ENCODE results near the gene PCCA.
"Not testable (repeated sequence)": the region's sequence is repeated elsewhere in the genome, so short reads cannot be mapped to it uniquely, and the experiment has no call there.

PCCA gene

GRCh38 chr13:100141461-100141961, 52.6 kb downstream of the PCCA start:
- DNase-seq: not testable (repeated sequence)

GRCh38 chr13:100146534-100146933, 57.6 kb downstream of the PCCA start:
- no peak for DNase-seq

GRCh38 chr13:100147825-100148224, 58.9 kb downstream of the PCCA start:
- DNase-seq: no peak

- no peak for DNase-seq
Measured at GRCh38 chr13:100148422-100148821, 59.5 kb downstream of the PCCA start.

DNA sequence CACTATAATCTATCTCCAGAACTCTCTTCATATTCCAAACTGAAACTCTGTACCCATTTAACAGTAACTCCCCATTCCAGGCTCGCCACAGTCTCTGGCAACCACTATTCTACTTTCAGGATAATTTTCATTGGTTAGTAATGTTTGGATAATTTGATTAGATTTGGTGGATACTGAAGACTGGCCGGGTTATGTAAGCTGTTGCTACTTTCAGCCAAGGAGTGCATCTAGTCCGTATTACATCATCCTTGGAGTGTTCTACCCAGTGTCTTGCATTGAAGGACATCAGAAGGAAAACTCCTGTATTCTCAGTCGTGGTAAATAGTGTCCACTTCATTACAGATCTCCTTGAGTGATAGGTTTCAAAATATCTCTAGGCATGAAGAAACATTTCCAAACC, 60.5 kb downstream of the PCCA start:
- DNase-seq: no peak

- DNase-seq: not testable (repeated sequence)
Measured at GRCh38 chr13:100150711-100151110, 61.8 kb downstream of the PCCA start.

DNA sequence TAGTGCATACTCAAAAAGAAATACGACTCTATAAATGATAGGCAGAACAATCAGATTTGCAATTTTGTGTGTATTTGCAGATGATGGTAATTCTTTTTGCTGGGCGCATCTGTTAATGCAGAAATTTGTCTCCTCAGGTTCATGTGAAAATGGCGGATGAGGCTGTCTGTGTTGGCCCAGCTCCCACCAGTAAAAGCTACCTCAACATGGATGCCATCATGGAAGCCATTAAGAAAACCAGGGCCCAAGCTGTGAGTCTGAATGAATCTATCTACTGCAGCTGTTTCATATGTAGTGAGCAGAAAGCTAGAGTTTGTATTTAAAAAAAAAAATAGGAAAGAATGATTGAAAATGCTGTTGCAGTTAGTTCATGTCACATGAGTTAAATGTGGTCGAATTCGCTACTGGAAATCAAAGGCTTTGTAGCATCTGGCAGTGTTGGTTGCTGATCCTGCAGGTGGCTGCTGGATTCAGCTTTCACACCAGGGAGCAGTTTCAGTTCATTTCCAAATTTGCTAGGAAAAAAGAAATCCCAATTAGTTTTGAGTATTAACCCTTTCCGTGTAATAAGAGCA, 66.0 kb downstream of the PCCA start:
- DNase-seq: no peak

DNA sequence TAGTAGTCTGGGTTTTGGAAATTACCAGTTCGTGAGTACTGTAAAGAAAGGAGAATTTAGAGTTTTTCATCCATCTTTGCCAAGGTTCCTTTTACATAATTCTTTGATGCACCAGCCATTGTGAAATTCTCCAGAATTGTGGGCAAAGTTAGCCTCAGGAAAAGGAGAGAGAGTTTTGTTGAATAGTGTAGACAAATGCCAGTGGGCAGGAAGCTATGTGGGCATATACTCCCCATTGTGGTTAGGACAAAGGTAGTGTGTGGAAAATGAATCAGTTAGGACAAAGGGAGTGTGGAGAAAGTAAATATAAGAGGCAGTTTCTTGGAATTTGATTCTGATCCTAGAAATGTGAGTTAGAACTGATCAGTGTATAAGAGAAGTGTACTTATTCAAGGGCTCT, 67.9 kb downstream of the PCCA start:
- DNase-seq: no peak

- DNase-seq: no peak
Measured at GRCh38 chr13:100158569-100158968, 69.7 kb downstream of the PCCA start.

DNA sequence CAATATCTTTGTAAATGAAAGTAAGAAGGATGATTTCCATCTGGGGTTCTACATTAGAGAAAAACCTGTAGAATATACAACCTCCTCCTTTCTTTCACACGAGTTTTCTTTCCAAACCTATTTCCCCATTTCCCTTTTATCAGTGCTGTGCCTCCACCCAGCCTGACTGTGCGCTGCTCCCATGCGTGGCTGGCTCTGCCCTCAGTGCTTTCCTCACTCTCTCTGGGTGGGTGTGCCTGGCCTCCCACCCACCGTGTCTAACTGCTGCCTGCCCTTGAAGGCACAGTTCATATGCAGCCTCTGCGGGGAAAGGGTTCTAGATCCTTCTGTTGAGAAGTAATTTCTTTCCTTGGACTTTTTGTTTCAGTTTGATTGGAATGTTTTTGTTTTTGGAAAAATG, 70.7 kb downstream of the PCCA start:
- no peak for DNase-seq

DNA sequence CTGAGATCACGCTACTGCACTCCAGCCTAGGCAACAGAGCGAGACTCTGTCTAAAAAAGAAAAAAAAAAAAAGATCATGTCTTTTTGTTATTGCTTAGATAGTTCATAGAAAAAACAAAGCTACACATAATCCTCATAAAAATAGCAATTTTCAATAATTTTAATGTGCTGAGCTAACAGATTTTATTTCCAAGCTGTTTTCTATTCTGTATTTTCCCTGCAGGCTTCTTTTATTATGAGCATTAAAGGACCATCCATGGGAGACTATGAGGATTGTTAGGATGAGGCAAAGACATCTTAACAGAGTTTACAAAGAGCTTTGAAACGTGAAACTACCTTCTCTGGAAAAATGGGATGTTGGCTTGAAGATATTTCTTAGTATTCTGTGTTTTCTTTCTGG, 71.6 kb downstream of the PCCA start:
- DNase-seq: no peak

DNA sequence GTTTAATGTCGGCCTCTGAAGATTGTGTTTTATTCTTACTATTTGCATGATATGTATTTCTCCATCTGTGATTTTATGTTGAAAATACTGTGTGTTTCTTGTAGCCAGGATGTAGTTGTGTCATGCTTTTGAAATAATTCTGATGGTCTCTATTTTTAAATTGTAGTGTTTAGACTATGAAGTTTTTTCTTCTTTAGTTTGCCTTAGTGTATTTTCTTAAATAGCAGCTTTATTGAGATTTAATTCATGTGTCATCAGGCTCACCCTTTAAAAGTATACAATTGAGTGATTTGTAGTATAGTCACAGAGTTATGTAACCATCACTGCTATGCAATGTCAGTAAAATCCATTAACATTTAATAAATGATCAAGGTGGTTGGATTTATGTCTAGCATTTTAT, 74.5 kb downstream of the PCCA start:
- DNase-seq: no peak

GRCh38 chr13:100173203-100173602, 84.3 kb downstream of the PCCA start:
- DNase-seq: no peak

- not testable (repeated sequence) for DNase-seq
Measured at GRCh38 chr13:100174455-100174854, 85.6 kb downstream of the PCCA start.

GRCh38 chr13:100175078-100175802, 86.3 kb downstream of the PCCA start:
- no peak for DNase-seq

- no peak for DNase-seq
Measured at GRCh38 chr13:100175803-100176182, 86.9 kb downstream of the PCCA start.

GRCh38 chr13:100176801-100177400, 88.0 kb downstream of the PCCA start:
- DNase-seq: peak; percentile 1 to 36

- no peak for DNase-seq
Measured at GRCh38 chr13:100178309-100178708, 89.4 kb downstream of the PCCA start.

DNA sequence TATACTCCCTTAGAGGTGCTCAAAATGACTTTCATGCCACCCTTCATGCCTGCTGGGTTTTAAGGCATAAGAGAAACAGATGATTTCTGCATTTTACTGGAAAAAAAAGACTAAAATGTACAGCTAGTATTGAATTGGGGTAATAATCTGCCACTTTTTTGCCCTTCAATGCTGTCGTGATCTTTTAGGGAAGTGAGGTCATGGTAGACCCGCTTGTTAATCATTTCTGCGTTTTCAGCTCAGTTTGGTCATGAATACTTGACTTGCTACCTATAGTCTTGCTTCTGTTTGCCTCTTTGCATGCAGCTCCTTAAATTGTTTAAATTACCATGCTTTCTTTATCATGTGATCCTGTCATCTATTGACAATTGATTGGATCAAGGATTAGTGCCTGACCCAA, 90.4 kb downstream of the PCCA start:
- DNase-seq: no peak

DNA sequence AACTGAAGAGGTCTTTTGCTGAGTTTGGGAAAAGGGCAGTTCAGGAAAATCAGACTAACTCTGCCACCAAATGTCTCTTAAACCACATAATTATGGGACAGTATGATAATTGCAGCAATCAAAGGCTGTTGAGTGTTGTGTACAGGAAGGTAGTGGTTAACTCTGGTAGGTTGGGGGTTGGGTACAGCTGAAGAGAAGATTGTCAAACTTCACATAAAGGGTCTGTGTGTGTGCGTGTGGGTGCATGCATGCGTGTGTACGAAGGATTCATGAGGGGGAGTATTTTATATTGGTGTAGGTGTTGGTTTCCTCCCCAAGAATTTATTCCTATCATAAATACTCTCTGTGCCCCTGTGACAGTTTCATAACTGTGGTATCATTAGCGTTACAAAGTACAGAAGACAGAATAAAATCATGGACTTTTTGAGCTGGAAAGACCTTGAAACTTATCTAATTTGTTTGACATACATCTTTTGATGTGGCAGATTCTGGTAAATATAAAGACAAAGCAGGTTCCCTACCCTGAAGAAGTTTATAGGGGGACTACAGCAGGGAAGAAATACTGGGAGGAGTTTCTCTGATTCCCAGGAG, 94.1 kb downstream of the PCCA start:
- DNase-seq: no peak

DNA sequence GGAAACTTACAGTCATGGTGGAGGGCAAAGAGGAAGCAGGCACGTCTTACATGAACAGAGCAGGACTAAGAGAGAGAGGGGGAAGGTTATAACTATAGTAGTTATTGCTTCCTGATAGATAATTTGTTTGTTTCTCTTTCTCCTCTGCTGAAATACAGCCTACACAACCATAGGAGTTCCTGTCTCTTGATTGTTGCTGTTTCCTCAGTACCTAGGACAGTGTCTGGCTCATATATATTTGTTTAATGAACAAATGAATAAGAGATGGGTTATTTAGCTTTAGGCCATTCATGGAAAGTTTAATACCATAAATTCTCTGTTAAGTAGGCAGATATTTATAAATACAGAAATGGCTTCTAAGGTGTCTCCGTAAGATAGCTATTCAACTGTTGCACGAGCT, 95.2 kb downstream of the PCCA start:
- no peak for DNase-seq

DNA sequence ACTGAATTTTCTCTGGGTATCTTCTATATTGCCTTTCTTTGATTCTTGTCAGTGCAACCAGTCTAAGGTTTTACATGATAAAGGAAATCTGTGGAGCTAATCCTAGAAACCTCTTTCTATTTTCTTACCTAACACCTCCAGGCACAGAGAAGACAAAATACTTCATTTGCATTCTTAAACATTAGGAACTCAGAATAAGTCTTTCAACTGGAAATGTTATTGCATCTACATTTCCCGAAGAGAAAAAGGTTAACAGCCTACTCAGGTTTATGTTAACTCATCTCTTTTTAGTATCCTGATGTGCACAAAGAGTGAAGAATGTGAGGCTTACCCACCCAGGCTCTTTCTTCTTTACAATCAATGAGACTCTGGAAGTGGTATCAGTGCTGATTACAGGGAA, 106.7 kb downstream of the PCCA start:
- no peak for DNase-seq

DNA sequence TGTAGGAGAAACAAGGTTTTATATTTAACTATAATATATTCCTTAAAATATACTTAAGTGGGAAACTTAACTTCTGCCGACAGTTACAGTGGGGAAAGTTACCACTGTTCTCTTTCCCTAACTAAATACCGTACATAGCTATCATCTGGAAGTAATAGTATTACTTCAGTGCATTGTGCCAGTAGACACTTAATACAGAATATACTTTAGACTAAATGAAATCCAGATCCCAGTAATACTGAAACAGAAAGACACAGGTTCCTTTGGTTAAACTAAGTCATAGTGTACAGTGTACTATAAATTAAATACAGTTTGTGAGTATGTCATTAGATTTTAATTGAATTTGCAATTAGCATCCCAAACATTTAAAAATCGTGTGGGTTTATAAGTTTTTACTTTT, 107.5 kb downstream of the PCCA start:
- no peak for DNase-seq

- no peak for DNase-seq
Measured at GRCh38 chr13:100197116-100197515, 108.2 kb downstream of the PCCA start.

Measured in NCI-H446 (cell line).